Stimulated activated memory B cell treated with anti-CD40 and anti-IgM and Interleukin-4, amounts not matched to agents 10 μg/mL and 1 μg/mL and 100 μg/mL, for 72 hours (primary cell): Measurements from ENCODE around the gene SFSWAP.

Experiments
- ATAC-seq: fragments of 150-1000 bp; cut with Tn5 transposase; 2 replicates; pipeline ENCODE4 v1.10.0; 2021
- H3K27ac Mint-ChIP-seq: one replicate; pipeline ENCODE4 v1.8.0; 2022; ENCODE audit warnings: mild to moderate bottlenecking, mixed read lengths
- H3K27me3 Mint-ChIP-seq: one replicate; pipeline ENCODE4 v1.8.0; 2022; ENCODE audit warnings: mixed read lengths
- H3K36me3 Mint-ChIP-seq: one replicate; pipeline ENCODE4 v1.8.0; 2022; ENCODE audit warnings: mixed read lengths
- H3K4me1 Mint-ChIP-seq: one replicate; pipeline ENCODE4 v1.8.0; 2022; ENCODE audit warnings: mixed read lengths
- H3K4me3 Mint-ChIP-seq: one replicate; pipeline ENCODE4 v1.8.0; 2022; ENCODE audit warnings: mild to moderate bottlenecking, moderate library complexity, mixed read lengths
- H3K9me3 Mint-ChIP-seq: one replicate; pipeline ENCODE4 v1.8.0; 2022; ENCODE audit warnings: mixed read lengths

Gene SFSWAP

GRCh38 chr12:131749618-131750315 is 38.9 kb downstream of the SFSWAP start:
- ATAC-seq = no peak
- no peaks in the 10 kb centered on the region for H3K27me3 Mint-ChIP-seq
- H3K27ac Mint-ChIP-seq = no peak overlapping the region
- no peak overlapping the region for H3K4me3 Mint-ChIP-seq
- peaks cover 5% of the 10 kb centered on the region for H3K4me1 Mint-ChIP-seq
- peaks cover 48% of the 10 kb centered on the region for H3K36me3 Mint-ChIP-seq
- no peaks in the 10 kb centered on the region for H3K9me3 Mint-ChIP-seq

GRCh38 chr12:131751335-131751734 is 40.4 kb downstream of the SFSWAP start:
- no peak for ATAC-seq
- H3K9me3 Mint-ChIP-seq = no peaks in the 10 kb centered on the region
- H3K4me1 Mint-ChIP-seq = peaks cover 11% of the 10 kb centered on the region
- H3K27ac Mint-ChIP-seq = no peak overlapping the region
- no peak overlapping the region for H3K4me3 Mint-ChIP-seq
- H3K27me3 Mint-ChIP-seq = no peaks in the 10 kb centered on the region
- peaks cover 51% of the 10 kb centered on the region for H3K36me3 Mint-ChIP-seq

- H3K27me3 Mint-ChIP-seq = no peaks in the 10 kb centered on the region
- no peaks in the 10 kb centered on the region for H3K9me3 Mint-ChIP-seq
- ATAC-seq = no peak
- H3K4me3 Mint-ChIP-seq = no peak overlapping the region
- peaks cover 53% of the 10 kb centered on the region for H3K36me3 Mint-ChIP-seq
- peaks cover 11% of the 10 kb centered on the region for H3K4me1 Mint-ChIP-seq
- no peak overlapping the region for H3K27ac Mint-ChIP-seq
These were observed 41.6 kb downstream of the SFSWAP start for GRCh38 chr12:131752451-131752850.

GRCh38 chr12:131753005-131753404 is 42.1 kb downstream of the SFSWAP start:
- no peak overlapping the region for H3K4me3 Mint-ChIP-seq

GRCh38 chr12:131753757-131754156 is 42.9 kb downstream of the SFSWAP start:
- H3K27me3 Mint-ChIP-seq = no peaks in the 10 kb centered on the region
- no peaks in the 10 kb centered on the region for H3K9me3 Mint-ChIP-seq
- no peak overlapping the region for H3K4me3 Mint-ChIP-seq
- no peak for ATAC-seq
- H3K4me1 Mint-ChIP-seq = peaks cover 11% of the 10 kb centered on the region
- H3K36me3 Mint-ChIP-seq = peaks cover 62% of the 10 kb centered on the region
- no peak overlapping the region for H3K27ac Mint-ChIP-seq

More at GRCh38 chr12:131753005-131753404, 42.1 kb downstream of the SFSWAP start:
- Mint-ChIP-seq H3K27ac (no peak overlapping the region), H3K36me3 (peaks cover 55% of the 10 kb centered on the region), H3K9me3 (no peaks in the 10 kb centered on the region), H3K27me3 (no peaks in the 10 kb centered on the region), H3K4me1 (peaks cover 11% of the 10 kb centered on the region)
- ATAC-seq = no peak

GRCh38 chr12:131754184-131754583 is 43.3 kb downstream of the SFSWAP start:
- Mint-ChIP-seq H3K9me3 (no peaks in the 10 kb centered on the region), H3K27ac (no peak overlapping the region), H3K36me3 (peaks cover 64% of the 10 kb centered on the region), H3K27me3 (no peaks in the 10 kb centered on the region), H3K4me3 (no peak overlapping the region), H3K4me1 (peaks cover 11% of the 10 kb centered on the region)
- no peak for ATAC-seq

- no peaks in the 10 kb centered on the region for H3K27me3 Mint-ChIP-seq
These were observed 44.6 kb downstream of the SFSWAP start for GRCh38 chr12:131755305-131756113.

GRCh38 chr12:131756441-131756840 is 45.6 kb downstream of the SFSWAP start:
- peaks cover 69% of the 10 kb centered on the region for H3K36me3 Mint-ChIP-seq
- no peak overlapping the region for H3K27ac Mint-ChIP-seq

More at GRCh38 chr12:131755305-131756113, 44.6 kb downstream of the SFSWAP start:
- no peak for ATAC-seq
- H3K36me3 Mint-ChIP-seq = peaks cover 64% of the 10 kb centered on the region
- peaks cover 11% of the 10 kb centered on the region for H3K4me1 Mint-ChIP-seq
- H3K4me3 Mint-ChIP-seq = no peak overlapping the region
- no peak overlapping the region for H3K27ac Mint-ChIP-seq
- H3K9me3 Mint-ChIP-seq = no peaks in the 10 kb centered on the region

GRCh38 chr12:131757111-131757510 is 46.2 kb downstream of the SFSWAP start:
- no peaks in the 10 kb centered on the region for H3K9me3 Mint-ChIP-seq
- ATAC-seq = no peak
- peaks cover 70% of the 10 kb centered on the region for H3K36me3 Mint-ChIP-seq
- H3K27me3 Mint-ChIP-seq = no peaks in the 10 kb centered on the region
- H3K4me3 Mint-ChIP-seq = no peak overlapping the region
- no peak overlapping the region for H3K27ac Mint-ChIP-seq
- H3K4me1 Mint-ChIP-seq = peaks cover 11% of the 10 kb centered on the region

More at GRCh38 chr12:131756441-131756840, 45.6 kb downstream of the SFSWAP start:
- peaks cover 11% of the 10 kb centered on the region for H3K4me1 Mint-ChIP-seq
- H3K27me3 Mint-ChIP-seq = no peaks in the 10 kb centered on the region
- no peak overlapping the region for H3K4me3 Mint-ChIP-seq
- ATAC-seq = no peak
- H3K9me3 Mint-ChIP-seq = no peaks in the 10 kb centered on the region

- no peak for ATAC-seq
- no peak overlapping the region for H3K4me3 Mint-ChIP-seq
- H3K36me3 Mint-ChIP-seq = peaks cover 66% of the 10 kb centered on the region
- no peak overlapping the region for H3K27ac Mint-ChIP-seq
- H3K9me3 Mint-ChIP-seq = no peaks in the 10 kb centered on the region
- H3K27me3 Mint-ChIP-seq = no peaks in the 10 kb centered on the region
- peaks cover 5% of the 10 kb centered on the region for H3K4me1 Mint-ChIP-seq
These were observed 47.3 kb downstream of the SFSWAP start for GRCh38 chr12:131758016-131758739.

- ATAC-seq = no peak
- no peak overlapping the region for H3K4me3 Mint-ChIP-seq
- no peaks in the 10 kb centered on the region for H3K9me3 Mint-ChIP-seq
- H3K36me3 Mint-ChIP-seq = peaks cover 57% of the 10 kb centered on the region
- no peaks in the 10 kb centered on the region for H3K27me3 Mint-ChIP-seq
- H3K4me1 Mint-ChIP-seq = peaks cover 5% of the 10 kb centered on the region
- no peak overlapping the region for H3K27ac Mint-ChIP-seq
These were observed 48.3 kb downstream of the SFSWAP start for GRCh38 chr12:131759176-131759575.

- Mint-ChIP-seq H3K4me3 (no peak overlapping the region), H3K36me3 (peaks cover 56% of the 10 kb centered on the region), H3K4me1 (peaks cover 11% of the 10 kb centered on the region), H3K9me3 (no peaks in the 10 kb centered on the region), H3K27me3 (no peaks in the 10 kb centered on the region), H3K27ac (no peak overlapping the region)
- ATAC-seq = no peak
These were observed 50.7 kb downstream of the SFSWAP start for GRCh38 chr12:131761638-131762037.

- Mint-ChIP-seq H3K27ac (no peak overlapping the region), H3K4me3 (no peak overlapping the region), H3K4me1 (peaks cover 12% of the 10 kb centered on the region), H3K36me3 (peaks cover 55% of the 10 kb centered on the region), H3K27me3 (no peaks in the 10 kb centered on the region), H3K9me3 (no peaks in the 10 kb centered on the region)
- ATAC-seq = no peak
These were observed 53.8 kb downstream of the SFSWAP start for GRCh38 chr12:131764738-131765137.

GRCh38 chr12:131765961-131766360 is 55.1 kb downstream of the SFSWAP start:
- H3K4me1 Mint-ChIP-seq = peaks cover 16% of the 10 kb centered on the region
- H3K27ac Mint-ChIP-seq = peak overlapping the region; percentile 57
- peaks cover 62% of the 10 kb centered on the region for H3K36me3 Mint-ChIP-seq
- H3K9me3 Mint-ChIP-seq = no peaks in the 10 kb centered on the region
- no peaks in the 10 kb centered on the region for H3K27me3 Mint-ChIP-seq
- no peak for ATAC-seq
- H3K4me3 Mint-ChIP-seq = no peak overlapping the region

- H3K4me1 Mint-ChIP-seq = peaks cover 19% of the 10 kb centered on the region
- H3K27ac Mint-ChIP-seq = peak overlapping the region; percentile 57
- peak; percentile 93 for ATAC-seq
- H3K36me3 Mint-ChIP-seq = peaks cover 61% of the 10 kb centered on the region
- no peaks in the 10 kb centered on the region for H3K9me3 Mint-ChIP-seq
- H3K4me3 Mint-ChIP-seq = no peak overlapping the region
- H3K27me3 Mint-ChIP-seq = no peaks in the 10 kb centered on the region
These were observed 55.7 kb downstream of the SFSWAP start for GRCh38 chr12:131766382-131767107.
